H1 (cell line): ENCODE results near the gene ROGDI.

ENCODE experiments used
- CEBPB ChIP-seq: IDR thresholded peaks from 2 replicates; pipeline ENCODE4 v1.6.1; 2012; ENCODE audit warnings: low read depth, low read length
- CTCF ChIP-seq, 3 experiments: IDR thresholded peaks; 1 replicate in 2 of 3; 2 replicates in 1 of 3; pipeline versions ENCODE4 v1.5.1 to v1.6.1; 2011; ENCODE audit warnings: low read length in 3 of 3, mild to moderate bottlenecking in 3 of 3, inconsistent platforms in 2 of 3, low read depth in 1 of 3, moderate library complexity in 1 of 3; ENCODE audit not compliant: insufficient read depth in 1 of 3; ENCODE audit errors: control extremely low read depth in 1 of 3
- EGR1 ChIP-seq: IDR thresholded peaks from 2 replicates; pipeline ENCODE4 v1.6.1; 2011; ENCODE audit warnings: low read depth, low read length, borderline replicate concordance
- EP300 ChIP-seq, 2 experiments: IDR thresholded peaks; 1 replicate in 1 of 2; 2 replicates in 1 of 2; pipeline ENCODE4 v1.6.1; 2011 to 2012; ENCODE audit warnings: low read depth in 2 of 2, low read length in 2 of 2, mild to moderate bottlenecking in 2 of 2, borderline replicate concordance in 1 of 2, inconsistent platforms in 1 of 2, moderate library complexity in 1 of 2
- FOSL1 ChIP-seq: IDR thresholded peaks from 2 replicates; pipeline ENCODE4 v1.6.1; 2011; ENCODE audit warnings: mild to moderate bottlenecking, low read depth, low read length, moderate library complexity; ENCODE audit not compliant: insufficient read depth
- RAD21 ChIP-seq, 2 experiments: IDR thresholded peaks in 1 of 2; conservative IDR thresholded peaks in 1 of 2; 2 replicates each; pipeline ENCODE4 v1.6.1; 2011; ENCODE audit warnings: low read depth in 2 of 2, low read length in 2 of 2, improper control_type of control experiment in 1 of 2, inconsistent platforms in 1 of 2, mild to moderate bottlenecking in 1 of 2, moderate library complexity in 1 of 2
- SUZ12 ChIP-seq: fragments of 200-600 bp; sonication (generic); IDR thresholded peaks from 2 replicates; pipeline ENCODE4 v1.6.1; 2012; ENCODE audit warnings: mild to moderate bottlenecking, inconsistent platforms, low read length, moderate library complexity, mixed read lengths
- TAF7 ChIP-seq: optimal IDR thresholded peaks from 2 replicates; pipeline ENCODE3; 2011; ENCODE audit warnings: low read depth, mild to moderate bottlenecking, inconsistent platforms, low read length, moderate library complexity, borderline replicate concordance

- TF ChIP-seq SUZ12 (no peak), EP300 (IDR thresholded peaks at IDR 0.05; ENCODE audit: borderline replicate concordance in 1 of 2, low read depth in 2 of 2, low read length in 2 of 2) (no peak), CEBPB (no peak), CTCF (IDR thresholded peaks at IDR 0.05; ENCODE audit: control extremely low read depth in 1 of 3, insufficient read depth in 1 of 3, low read depth in 1 of 3, low read length in 3 of 3) (no peak), EGR1 (no peak), TAF7 (no peak), FOSL1 (no peak), RAD21 (IDR thresholded peaks at IDR 0.05 in 1 of 2, conservative IDR thresholded peaks at IDR 0.05 in 1 of 2; ENCODE audit: low read depth in 2 of 2, low read length in 2 of 2) (no peak)
Observed at GRCh38 chr16:4749700-4750257, 52.7 kb downstream of the ROGDI start.
